ENCODE data around the gene NUMB. TPM values are rescaled to one million over a fixed set of nuclear protein-coding genes. Genes with fewer than 3 reads are reported as not detected.
A peak's percentile ranks its signal among the peaks of the same experiment; 100 is the strongest.

The NUMB gene
- total and polyA plus RNA-seq, 2 of the 13 experiments (the other 11 are each of a cell fraction or from before 2014, with no cell fraction given), result 20.3 to 71.1 TPM

DNA sequence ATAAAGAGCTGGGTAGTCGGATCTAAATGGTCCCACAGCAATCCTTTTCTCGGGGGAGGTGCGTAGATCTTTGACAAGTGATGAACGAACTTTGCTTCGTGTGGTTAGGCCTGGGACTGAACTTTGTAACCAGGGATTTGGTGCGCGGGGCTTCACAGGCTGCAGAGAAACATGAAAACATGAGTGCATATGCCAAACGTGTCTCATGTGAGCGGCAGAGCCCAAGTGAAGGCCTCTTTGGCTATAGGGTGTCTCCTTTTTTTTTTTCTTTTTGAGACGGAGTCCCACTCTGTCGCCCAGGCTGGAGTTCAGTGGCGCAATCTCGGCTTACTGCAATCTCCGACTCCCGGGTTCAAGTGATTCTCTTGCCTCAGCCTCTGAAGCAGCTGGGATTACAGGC, 20.3 kb upstream of the NUMB start (continued):
- TF ChIP-seq, protein P1, sequence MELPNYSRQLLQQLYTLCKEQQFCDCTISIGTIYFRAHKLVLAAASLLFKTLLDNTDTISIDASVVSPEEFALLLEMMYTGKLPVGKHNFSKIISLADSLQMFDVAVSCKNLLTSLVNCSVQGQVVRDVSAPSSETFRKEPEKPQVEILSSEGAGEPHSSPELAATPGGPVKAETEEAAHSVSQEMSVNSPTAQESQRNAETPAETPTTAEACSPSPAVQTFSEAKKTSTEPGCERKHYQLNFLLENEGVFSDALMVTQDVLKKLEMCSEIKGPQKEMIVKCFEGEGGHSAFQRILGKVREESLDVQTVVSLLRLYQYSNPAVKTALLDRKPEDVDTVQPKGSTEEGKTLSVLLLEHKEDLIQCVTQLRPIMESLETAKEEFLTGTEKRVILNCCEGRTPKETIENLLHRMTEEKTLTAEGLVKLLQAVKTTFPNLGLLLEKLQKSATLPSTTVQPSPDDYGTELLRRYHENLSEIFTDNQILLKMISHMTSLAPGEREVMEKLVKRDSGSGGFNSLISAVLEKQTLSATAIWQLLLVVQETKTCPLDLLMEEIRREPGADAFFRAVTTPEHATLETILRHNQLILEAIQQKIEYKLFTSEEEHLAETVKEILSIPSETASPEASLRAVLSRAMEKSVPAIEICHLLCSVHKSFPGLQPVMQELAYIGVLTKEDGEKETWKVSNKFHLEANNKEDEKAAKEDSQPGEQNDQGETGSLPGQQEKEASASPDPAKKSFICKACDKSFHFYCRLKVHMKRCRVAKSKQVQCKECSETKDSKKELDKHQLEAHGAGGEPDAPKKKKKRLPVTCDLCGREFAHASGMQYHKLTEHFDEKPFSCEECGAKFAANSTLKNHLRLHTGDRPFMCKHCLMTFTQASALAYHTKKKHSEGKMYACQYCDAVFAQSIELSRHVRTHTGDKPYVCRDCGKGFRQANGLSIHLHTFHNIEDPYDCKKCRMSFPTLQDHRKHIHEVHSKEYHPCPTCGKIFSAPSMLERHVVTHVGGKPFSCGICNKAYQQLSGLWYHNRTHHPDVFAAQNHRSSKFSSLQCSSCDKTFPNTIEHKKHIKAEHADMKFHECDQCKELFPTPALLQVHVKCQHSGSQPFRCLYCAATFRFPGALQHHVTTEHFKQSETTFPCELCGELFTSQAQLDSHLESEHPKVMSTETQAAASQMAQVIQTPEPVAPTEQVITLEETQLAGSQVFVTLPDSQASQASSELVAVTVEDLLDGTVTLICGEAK (IDR thresholded peaks at IDR 0.05), result no peak
- TF ChIP-seq, protein P1 (CRISPR knock-in tag; IDR thresholded peaks at IDR 0.05), result no peak
- TF ChIP-seq ZNF484 (CRISPR knock-in tag; IDR thresholded peaks at IDR 0.05; ENCODE audit: borderline replicate concordance, low read depth), result no peak
- TF ChIP-seq, protein P2, sequence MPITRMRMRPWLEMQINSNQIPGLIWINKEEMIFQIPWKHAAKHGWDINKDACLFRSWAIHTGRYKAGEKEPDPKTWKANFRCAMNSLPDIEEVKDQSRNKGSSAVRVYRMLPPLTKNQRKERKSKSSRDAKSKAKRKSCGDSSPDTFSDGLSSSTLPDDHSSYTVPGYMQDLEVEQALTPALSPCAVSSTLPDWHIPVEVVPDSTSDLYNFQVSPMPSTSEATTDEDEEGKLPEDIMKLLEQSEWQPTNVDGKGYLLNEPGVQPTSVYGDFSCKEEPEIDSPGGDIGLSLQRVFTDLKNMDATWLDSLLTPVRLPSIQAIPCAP (CRISPR knock-in tag; IDR thresholded peaks at IDR 0.05; ENCODE audit: low read depth), result no peak
- TF ChIP-seq ZNF260 (CRISPR knock-in tag; IDR thresholded peaks at IDR 0.05; ENCODE audit: borderline replicate concordance, low read depth), result no peak
- no peak for TF ChIP-seq SP1 (IDR thresholded peaks at IDR 0.05)
- TF ChIP-seq SP1 (CRISPR knock-in tag; IDR thresholded peaks at IDR 0.05), result no peak
- no peak for TF ChIP-seq KLF9 (CRISPR knock-in tag; IDR thresholded peaks at IDR 0.05; ENCODE audit: low read depth)
- TF ChIP-seq, protein P3, sequence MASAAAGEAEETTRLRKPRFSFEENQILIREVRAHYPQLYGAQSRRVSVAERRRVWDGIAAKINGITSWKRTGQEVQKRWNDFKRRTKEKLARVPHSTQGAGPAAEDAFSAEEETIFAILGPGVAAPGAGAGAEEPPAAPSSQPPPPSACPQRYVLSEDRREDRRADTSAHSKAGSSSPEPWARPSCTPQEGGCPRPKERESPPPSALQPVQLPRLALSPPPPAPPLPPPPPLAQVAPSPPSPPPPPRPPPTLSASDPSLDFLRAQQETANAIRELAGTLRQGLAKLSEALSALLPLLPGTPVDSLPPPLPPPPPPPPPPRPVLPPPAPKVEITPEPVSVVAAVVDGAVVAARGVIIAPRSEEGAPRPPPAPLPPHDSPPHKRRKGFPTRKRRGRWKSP (CRISPR knock-in tag; IDR thresholded peaks at IDR 0.05), result no peak
- no peak for TF ChIP-seq FOXC1 (CRISPR knock-in tag; IDR thresholded peaks at IDR 0.05; ENCODE audit: borderline replicate concordance)
- no peak for TF ChIP-seq ZNF383 (CRISPR knock-in tag; IDR thresholded peaks at IDR 0.05; ENCODE audit: borderline replicate concordance)
- no peak for TF ChIP-seq MTA1 (CRISPR knock-in tag; IDR thresholded peaks at IDR 0.05; ENCODE audit: borderline replicate concordance)
- TF ChIP-seq, protein P4, sequence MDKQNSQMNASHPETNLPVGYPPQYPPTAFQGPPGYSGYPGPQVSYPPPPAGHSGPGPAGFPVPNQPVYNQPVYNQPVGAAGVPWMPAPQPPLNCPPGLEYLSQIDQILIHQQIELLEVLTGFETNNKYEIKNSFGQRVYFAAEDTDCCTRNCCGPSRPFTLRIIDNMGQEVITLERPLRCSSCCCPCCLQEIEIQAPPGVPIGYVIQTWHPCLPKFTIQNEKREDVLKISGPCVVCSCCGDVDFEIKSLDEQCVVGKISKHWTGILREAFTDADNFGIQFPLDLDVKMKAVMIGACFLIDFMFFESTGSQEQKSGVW (CRISPR knock-in tag; IDR thresholded peaks at IDR 0.05; ENCODE audit: borderline replicate concordance), result no peak
- TF ChIP-seq TBX2 (CRISPR knock-in tag; IDR thresholded peaks at IDR 0.05; ENCODE audit: borderline replicate concordance), result no peak
- no peak for TF ChIP-seq ZNF546 (CRISPR knock-in tag; conservative IDR thresholded peaks at IDR 0.05)
- TF ChIP-seq, protein P5, sequence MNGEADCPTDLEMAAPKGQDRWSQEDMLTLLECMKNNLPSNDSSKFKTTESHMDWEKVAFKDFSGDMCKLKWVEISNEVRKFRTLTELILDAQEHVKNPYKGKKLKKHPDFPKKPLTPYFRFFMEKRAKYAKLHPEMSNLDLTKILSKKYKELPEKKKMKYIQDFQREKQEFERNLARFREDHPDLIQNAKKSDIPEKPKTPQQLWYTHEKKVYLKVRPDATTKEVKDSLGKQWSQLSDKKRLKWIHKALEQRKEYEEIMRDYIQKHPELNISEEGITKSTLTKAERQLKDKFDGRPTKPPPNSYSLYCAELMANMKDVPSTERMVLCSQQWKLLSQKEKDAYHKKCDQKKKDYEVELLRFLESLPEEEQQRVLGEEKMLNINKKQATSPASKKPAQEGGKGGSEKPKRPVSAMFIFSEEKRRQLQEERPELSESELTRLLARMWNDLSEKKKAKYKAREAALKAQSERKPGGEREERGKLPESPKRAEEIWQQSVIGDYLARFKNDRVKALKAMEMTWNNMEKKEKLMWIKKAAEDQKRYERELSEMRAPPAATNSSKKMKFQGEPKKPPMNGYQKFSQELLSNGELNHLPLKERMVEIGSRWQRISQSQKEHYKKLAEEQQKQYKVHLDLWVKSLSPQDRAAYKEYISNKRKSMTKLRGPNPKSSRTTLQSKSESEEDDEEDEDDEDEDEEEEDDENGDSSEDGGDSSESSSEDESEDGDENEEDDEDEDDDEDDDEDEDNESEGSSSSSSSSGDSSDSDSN (CRISPR knock-in tag; IDR thresholded peaks at IDR 0.05), result 0 out of 2 replicates have a peak, but pooled peaks have one; percentile 14
